Measurements from ENCODE around the gene PRR30. TPM values are rescaled to one million over a fixed set of nuclear protein-coding genes. Genes with fewer than 3 reads are reported as not detected.

The PRR30 gene
- polyA plus RNA-seq, 1 donor (not counting 4 experiments of a cell fraction or from before 2014, with no cell fraction given), result not detected

GRCh38 chr2:27147935-27148334 is 8.7 kb upstream of the PRR30 start:
- H4K20me1 ChIP-seq (ENCODE audit: control insufficient read depth, extremely low read depth, insufficient read depth, low read length), result no peaks in the 10 kb centered on the region
- no peak overlapping the region for H2AFZ ChIP-seq (ENCODE audit: control insufficient read depth, low read length)
- no peak overlapping the region for H3K27ac ChIP-seq (ENCODE audit: control insufficient read depth, insufficient read depth, low read length)
- peaks cover 7% of the 10 kb centered on the region for H3K27me3 ChIP-seq (ENCODE audit: control insufficient read depth, extremely low read depth, insufficient read depth, low read length)
- DNase-seq (ENCODE audit: low read depth, low spot score) (no peak), FAIRE-seq (no peak)
- no peaks in the 10 kb centered on the region for H3K9me3 ChIP-seq (ENCODE audit: control insufficient read depth, low read depth, low read length)
- H3K36me3 ChIP-seq (ENCODE audit: control insufficient read depth in 2 of 2, extremely low read depth in 1 of 2, insufficient read depth in 2 of 2, low read length in 2 of 2), result no peaks in the 10 kb centered on the region
- dilution Hi-C loops (cut with MboI; ENCODE audit: extremely low pct_ligation_motif_present, low sequenced_read_pairs), result no loop called here
- H3K9ac ChIP-seq (ENCODE audit: control insufficient read depth, extremely low read depth, insufficient read depth, low read length), result no peak overlapping the region
- no peak overlapping the region for H3K4me2 ChIP-seq (ENCODE audit: control insufficient read depth, extremely low read depth, insufficient read depth, low read depth, low read length)
- H3K4me3 ChIP-seq (ENCODE audit: control insufficient read depth in 2 of 3, extremely low read depth in 1 of 3, insufficient read depth in 2 of 3, low read depth in 1 of 3, low read length in 3 of 3), result no peak overlapping the region
- H3K4me1 ChIP-seq (ENCODE audit: control insufficient read depth, extremely low read depth, insufficient read depth, low read length), result peaks cover 2% of the 10 kb centered on the region
- no peaks in the 10 kb centered on the region for H3K9me1 ChIP-seq (ENCODE audit: control insufficient read depth, extremely low read depth, insufficient read depth, low read length)
- no peak for TF ChIP-seq EZH2 (IDR thresholded peaks at IDR 0.05; ENCODE audit: low read length)
- no peaks in the 10 kb centered on the region for H3K79me2 ChIP-seq (ENCODE audit: control insufficient read depth, insufficient read depth, low read length)

- H3K9me1 ChIP-seq (ENCODE audit: control insufficient read depth, extremely low read depth, insufficient read depth, low read length), result no peaks in the 10 kb centered on the region
- no peak for DNase-seq (ENCODE audit: low read depth, low spot score)
- H2AFZ ChIP-seq (ENCODE audit: control insufficient read depth, low read length), result no peak overlapping the region
- dilution Hi-C loops (cut with MboI; ENCODE audit: extremely low pct_ligation_motif_present, low sequenced_read_pairs), result no loop called here
- no peaks in the 10 kb centered on the region for H3K36me3 ChIP-seq (ENCODE audit: control insufficient read depth in 2 of 2, extremely low read depth in 1 of 2, insufficient read depth in 2 of 2, low read length in 2 of 2)
- no peaks in the 10 kb centered on the region for H3K79me2 ChIP-seq (ENCODE audit: control insufficient read depth, insufficient read depth, low read length)
- no peak overlapping the region for H3K27ac ChIP-seq (ENCODE audit: control insufficient read depth, insufficient read depth, low read length)
- H4K20me1 ChIP-seq (ENCODE audit: control insufficient read depth, extremely low read depth, insufficient read depth, low read length), result no peaks in the 10 kb centered on the region
- no peak overlapping the region for H3K4me3 ChIP-seq (ENCODE audit: control insufficient read depth in 2 of 3, extremely low read depth in 1 of 3, insufficient read depth in 2 of 3, low read depth in 1 of 3, low read length in 3 of 3)
- TF ChIP-seq CTCF (optimal IDR thresholded peaks at IDR 0.05 in 1 of 3, IDR thresholded peaks at IDR 0.05 in 1 of 3, conservative IDR thresholded peaks at IDR 0.05 in 1 of 3; ENCODE audit: extremely low read depth in 1 of 3, insufficient read depth in 2 of 3, low read length in 3 of 3), result no peak
- TF ChIP-seq EZH2 (IDR thresholded peaks at IDR 0.05; ENCODE audit: low read length), result no peak
- no peak for FAIRE-seq
- no peaks in the 10 kb centered on the region for H3K9me3 ChIP-seq (ENCODE audit: control insufficient read depth, low read depth, low read length)
- peaks cover 7% of the 10 kb centered on the region for H3K27me3 ChIP-seq (ENCODE audit: control insufficient read depth, extremely low read depth, insufficient read depth, low read length)
- H3K9ac ChIP-seq (ENCODE audit: control insufficient read depth, extremely low read depth, insufficient read depth, low read length), result no peak overlapping the region
- no peaks in the 10 kb centered on the region for H3K4me1 ChIP-seq (ENCODE audit: control insufficient read depth, extremely low read depth, insufficient read depth, low read length)
- H3K4me2 ChIP-seq (ENCODE audit: control insufficient read depth, extremely low read depth, insufficient read depth, low read depth, low read length), result no peak overlapping the region
Measured at GRCh38 chr2:27145682-27146081, 6.5 kb upstream of the PRR30 start.

- no peak overlapping the region for H3K4me3 ChIP-seq (ENCODE audit: control insufficient read depth in 2 of 3, extremely low read depth in 1 of 3, insufficient read depth in 2 of 3, low read depth in 1 of 3, low read length in 3 of 3)
- no peaks in the 10 kb centered on the region for H3K4me1 ChIP-seq (ENCODE audit: control insufficient read depth, extremely low read depth, insufficient read depth, low read length)
- no peak overlapping the region for H3K27ac ChIP-seq (ENCODE audit: control insufficient read depth, insufficient read depth, low read length)
- no peaks in the 10 kb centered on the region for H3K9me1 ChIP-seq (ENCODE audit: control insufficient read depth, extremely low read depth, insufficient read depth, low read length)
- H3K9ac ChIP-seq (ENCODE audit: control insufficient read depth, extremely low read depth, insufficient read depth, low read length), result no peak overlapping the region
- H3K4me2 ChIP-seq (ENCODE audit: control insufficient read depth, extremely low read depth, insufficient read depth, low read depth, low read length), result no peak overlapping the region
- DNase-seq (ENCODE audit: low read depth, low spot score) (no peak), FAIRE-seq (no peak)
- no peaks in the 10 kb centered on the region for H3K36me3 ChIP-seq (ENCODE audit: control insufficient read depth in 2 of 2, extremely low read depth in 1 of 2, insufficient read depth in 2 of 2, low read length in 2 of 2)
- H3K9me3 ChIP-seq (ENCODE audit: control insufficient read depth, low read depth, low read length), result no peaks in the 10 kb centered on the region
- TF ChIP-seq EZH2 (IDR thresholded peaks at IDR 0.05; ENCODE audit: low read length), result no peak
- no peak for TF ChIP-seq CTCF (optimal IDR thresholded peaks at IDR 0.05 in 1 of 3, IDR thresholded peaks at IDR 0.05 in 1 of 3, conservative IDR thresholded peaks at IDR 0.05 in 1 of 3; ENCODE audit: extremely low read depth in 1 of 3, insufficient read depth in 2 of 3, low read length in 3 of 3)
- no peaks in the 10 kb centered on the region for H3K79me2 ChIP-seq (ENCODE audit: control insufficient read depth, insufficient read depth, low read length)
- no peak overlapping the region for H2AFZ ChIP-seq (ENCODE audit: control insufficient read depth, low read length)
- dilution Hi-C loops (cut with MboI; ENCODE audit: extremely low pct_ligation_motif_present, low sequenced_read_pairs), result no loop called here
- no peaks in the 10 kb centered on the region for H4K20me1 ChIP-seq (ENCODE audit: control insufficient read depth, extremely low read depth, insufficient read depth, low read length)
- H3K27me3 ChIP-seq (ENCODE audit: control insufficient read depth, extremely low read depth, insufficient read depth, low read length), result peaks cover under 1% of the 10 kb centered on the region
Measured at GRCh38 chr2:27143285-27143684, 4.1 kb upstream of the PRR30 start.
